Stimulated activated CD8-positive, alpha-beta memory T cell treated with anti-CD3 and anti-CD28 coated beads, Interleukin-7, amount 100 ng/mL, for 1 hour (primary cell): ENCODE measurements around the gene PISD.
"Not testable (repeated sequence)": the region's sequence is repeated elsewhere in the genome, so short reads cannot be mapped to it uniquely, and the experiment has no call there.

Experiments used
- DNase-seq, 2 donors: peaks; one replicate each; pipeline ENCODE4 v3.0.0-alpha.2; 2020; ENCODE audit warnings: low read depth in 2 of 2

The PISD gene

GRCh38 chr22:31610611-31611010, 51.4 kb downstream of the PISD start:
- no peak for DNase-seq

DNA sequence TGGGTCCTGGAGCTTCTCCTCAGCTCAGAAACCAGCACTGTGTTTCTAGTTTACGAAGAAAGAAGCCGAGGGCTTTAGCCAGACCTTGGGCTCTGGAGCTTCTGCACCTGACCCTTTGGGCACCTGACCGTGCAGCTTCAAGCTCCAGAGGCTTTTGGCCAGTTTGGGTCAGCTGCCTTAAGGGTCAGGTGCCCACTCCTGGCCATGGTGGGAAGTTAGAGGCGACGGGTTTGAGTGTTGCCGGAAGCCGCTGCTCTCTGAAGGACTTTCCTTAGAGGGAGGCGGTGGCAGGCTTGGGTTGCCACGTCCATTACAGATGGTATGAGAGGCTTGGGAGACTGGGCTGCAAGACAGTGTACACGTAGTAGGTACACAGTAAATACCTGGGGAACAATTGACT, 52.3 kb downstream of the PISD start:
- no peak for DNase-seq

DNA sequence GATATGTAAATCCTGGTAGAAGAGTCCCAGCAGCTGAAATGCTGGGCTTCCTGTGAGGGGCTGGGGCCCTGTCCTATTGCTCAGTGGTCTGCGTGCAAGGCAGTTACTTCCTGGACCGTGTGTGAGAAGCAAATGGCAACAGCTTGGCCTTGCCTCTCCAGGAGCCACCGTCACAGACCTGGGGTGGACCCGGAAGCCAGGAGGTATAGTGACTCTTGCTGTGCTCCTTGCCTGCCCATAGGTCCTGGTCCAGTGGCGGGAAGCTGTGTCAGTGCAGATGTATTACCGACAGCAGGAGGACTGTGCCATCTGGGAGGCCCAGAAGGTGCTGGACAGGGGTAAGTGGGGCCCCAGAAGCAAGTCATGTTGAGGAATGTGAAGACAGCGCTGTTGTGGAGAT, 54.3 kb downstream of the PISD start:
- no peak for DNase-seq

DNA sequence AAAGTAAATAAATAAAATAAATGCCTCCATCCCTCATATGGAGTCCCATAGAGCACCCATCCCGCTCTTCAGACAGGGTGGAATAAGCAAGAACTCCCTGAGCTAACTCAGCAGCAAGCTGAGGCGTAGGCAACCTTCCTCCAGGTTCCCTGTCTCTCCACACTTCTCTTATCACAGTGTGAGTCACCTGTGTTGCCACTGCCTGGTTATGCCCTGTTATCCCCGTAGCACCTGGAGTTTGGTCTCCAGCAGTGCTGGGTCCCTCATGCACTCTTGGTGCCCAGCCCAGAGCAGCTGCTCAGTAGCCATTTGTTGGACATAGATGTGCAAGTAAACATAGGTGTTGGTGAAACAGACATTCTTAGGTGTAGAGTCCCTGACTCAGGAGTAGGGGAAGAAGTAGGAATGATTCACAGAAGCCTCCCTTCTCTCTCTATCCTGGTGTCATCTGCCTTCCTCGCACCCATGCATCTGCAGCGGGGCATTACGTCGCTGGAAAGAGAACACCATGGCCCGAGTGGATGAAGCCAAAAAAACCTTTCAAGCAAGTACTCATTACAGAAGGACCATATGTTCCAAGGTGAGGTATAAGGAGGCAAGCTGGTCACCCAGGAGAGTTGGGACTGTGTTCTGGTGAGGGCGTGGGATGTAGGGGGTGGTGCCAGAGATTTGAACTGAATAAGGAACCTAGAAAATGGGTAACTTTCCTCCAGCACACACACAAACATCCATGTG, 56.0 kb downstream of the PISD start:
- no peak for DNase-seq

DNA sequence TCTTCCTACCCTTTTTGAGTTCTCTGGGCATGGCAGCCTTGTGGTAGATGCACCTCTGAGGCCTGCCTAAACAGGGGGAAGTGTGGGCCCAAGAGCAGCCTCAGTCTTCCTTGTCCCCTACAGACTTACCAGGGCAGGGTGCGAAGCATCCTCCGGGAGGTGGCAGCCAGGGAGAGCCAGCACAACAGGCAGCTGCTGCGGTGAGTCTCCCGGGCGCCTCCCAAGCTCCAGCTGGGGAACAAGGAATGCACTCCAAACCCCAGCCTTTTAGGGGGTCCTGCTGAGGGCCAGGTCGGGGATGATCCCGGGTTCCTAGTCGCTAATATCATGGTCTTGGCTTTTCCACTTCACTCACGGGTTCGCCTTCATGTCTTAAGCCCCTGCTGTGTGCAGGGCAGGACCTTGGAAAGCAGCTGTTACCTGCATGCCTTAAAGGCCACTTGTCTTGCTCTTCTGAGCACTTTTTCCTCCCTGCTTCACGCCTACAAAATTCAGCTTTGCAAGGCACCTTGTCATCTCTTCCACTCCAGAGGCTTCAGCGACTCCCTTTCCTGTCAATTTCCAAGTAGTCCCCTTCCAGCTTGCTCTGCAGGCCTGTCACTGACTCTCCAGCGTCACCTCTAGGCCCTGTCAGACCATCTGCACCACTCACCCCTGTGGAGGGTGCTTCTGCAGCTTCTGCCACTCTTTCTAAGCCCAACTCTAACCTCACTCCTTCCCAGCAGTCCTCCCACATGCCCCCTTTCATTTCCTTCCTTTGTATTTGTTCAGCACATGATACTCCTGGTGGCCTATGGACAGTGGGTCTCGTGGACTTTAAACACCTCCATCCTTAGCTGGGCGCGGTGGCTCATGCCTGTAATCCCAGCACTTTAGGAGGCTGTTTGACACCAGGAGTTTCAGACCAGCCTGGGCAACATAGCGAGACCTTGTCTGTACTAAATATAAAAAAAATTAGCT, 57.0 kb downstream of the PISD start:
- no peak for DNase-seq

- DNase-seq, result no peak
Observed at GRCh38 chr22:31604137-31604705, 57.8 kb downstream of the PISD start.

DNA sequence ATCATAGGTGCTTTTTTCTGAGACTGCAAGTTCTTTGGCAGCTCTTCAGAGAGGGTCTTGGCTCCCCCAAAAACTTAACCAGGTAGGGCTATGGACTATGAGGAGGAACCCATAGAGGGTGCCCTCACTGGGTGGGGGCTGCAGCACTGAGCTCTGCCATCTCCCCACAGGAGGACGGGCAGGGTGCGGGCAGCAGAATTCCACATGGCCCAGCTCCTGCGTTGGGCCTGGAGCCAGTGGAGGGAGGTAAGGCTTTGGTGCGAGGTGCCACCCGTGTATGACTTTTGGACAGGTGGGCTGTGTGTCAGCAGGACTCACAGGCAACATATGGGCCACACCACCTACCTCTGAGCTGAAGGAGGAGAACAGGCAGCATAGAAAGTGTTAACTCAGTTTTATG, 58.4 kb downstream of the PISD start:
- no peak for DNase-seq

- no peak for DNase-seq
Observed at GRCh38 chr22:31603081-31603525, 58.9 kb downstream of the PISD start.

DNA sequence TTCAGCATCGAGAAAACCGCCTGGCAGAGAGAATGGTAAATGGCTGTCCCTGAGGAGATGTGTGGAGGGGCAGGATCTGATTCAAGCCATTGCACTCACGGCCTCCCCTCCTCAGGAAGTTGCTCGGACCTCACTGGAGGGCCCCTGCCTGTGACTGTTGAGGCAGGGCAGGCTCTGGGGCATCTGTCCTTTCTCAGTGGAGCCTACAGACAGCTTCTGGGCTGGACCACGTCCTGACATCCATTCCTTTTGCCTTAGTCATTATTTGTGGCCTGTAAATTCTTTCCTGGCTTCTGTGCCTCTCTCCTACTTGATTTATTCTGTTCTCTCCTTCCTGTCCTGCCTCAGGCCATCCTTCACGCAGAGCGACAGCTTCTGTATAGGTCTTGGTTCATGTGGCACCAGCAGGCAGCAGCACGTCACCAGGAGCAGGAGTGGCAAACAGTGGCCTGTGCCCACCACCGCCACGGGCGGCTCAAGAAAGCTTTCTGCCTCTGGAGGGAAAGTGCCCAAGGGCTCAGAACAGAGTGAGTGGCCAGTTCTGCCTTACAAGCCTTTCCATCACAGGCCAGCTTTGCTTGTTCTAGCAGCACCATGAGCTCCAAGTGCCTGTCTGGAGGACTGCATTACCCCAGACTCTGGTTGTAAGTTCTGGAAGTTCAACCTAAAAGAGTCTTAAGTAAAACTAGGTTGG, 59.6 kb downstream of the PISD start:
- DNase-seq, result no peak

DNA sequence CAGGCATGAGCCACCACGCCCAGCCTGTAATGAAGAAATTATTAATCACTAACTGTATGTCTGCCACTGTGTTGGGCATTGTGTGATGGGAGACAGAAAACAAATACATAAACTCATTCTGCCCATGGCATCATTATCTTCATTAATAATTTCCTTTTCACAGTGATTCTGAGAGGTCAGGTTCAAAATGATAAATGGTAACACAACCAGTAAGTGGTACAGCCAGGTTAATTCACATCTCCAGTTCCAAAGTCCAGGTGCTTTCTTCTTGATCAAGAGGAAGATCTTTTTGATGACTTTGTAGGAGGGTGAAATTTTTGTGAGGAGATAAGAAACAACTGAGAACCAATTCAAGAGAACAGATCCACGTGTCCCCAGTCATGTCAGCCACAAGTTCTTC, 66.7 kb downstream of the PISD start:
- no peak for DNase-seq

DNA sequence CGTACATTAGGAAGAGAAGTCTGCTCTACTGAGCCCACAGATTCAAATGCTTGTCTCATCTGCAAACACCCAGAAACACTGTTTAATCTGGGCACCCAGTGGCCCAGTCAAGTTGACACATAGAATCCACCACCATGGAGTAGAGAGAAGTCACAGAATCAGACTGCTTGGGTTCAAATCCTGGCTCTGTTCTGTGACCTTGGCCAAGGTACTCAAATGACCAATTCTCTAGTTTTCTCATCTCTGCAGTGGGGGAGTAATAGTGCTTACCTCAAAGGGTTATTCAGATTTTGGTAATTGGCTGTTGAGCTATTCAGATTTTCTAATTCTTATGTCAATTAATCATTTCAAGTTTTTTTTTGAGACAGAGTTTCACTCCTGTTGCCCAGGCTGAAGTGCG, 71.9 kb downstream of the PISD start:
- not testable (repeated sequence) for DNase-seq

GRCh38 chr22:31588970-31589675, 72.9 kb downstream of the PISD start:
- no peak for DNase-seq

- no peak for DNase-seq
Observed at GRCh38 chr22:31586137-31586920, 75.7 kb downstream of the PISD start.

DNA sequence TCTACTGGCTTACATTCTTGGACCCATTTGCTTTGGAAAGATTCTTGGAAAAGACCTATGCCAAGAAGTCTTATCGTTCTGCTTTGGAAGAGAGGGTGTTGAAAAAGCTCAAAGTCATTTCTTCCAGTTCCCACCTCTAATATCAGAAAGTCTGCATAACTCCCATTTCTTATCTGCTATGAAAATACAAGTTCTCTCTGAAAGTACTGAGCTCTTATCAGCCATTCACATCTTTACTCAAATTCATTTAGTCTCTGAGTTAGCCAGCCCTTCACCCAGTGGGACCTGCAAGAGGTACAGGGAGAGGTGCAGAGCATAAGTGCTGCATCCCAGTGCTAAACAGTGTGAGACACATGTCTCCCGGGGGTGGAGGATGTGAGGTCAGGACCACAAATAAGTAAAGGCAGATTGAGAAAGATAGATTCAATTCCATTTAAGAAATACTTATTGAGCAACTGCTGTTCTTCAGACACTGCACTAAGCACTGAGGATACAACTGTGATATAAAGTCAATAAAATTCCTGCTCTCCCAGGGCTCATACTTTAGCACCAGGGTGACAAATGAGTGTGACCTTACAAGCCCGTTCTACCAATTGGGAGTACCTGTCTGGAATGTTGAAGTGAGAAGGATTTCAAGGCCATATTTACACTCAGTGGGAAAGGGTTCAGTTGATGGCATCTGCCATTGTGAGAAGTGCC, 76.7 kb downstream of the PISD start:
- no peak for DNase-seq

DNA sequence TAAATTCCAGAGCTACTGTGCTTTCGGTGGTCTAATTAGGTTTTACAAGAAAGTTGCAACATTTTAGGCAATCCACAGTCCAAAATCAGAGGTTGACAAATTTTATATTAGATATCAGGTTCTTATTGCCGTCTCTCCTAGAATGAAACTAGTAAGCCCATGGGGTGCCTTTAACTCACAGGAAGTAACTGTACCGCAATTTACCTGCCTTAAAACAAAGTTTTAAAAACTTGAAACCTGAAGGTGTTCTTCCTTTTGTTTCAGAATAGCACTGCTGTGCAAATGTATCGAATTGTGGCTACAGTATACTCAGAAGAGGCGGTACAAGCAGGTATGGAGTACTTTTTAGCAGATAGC, 77.2 kb downstream of the PISD start:
- DNase-seq, result no peak

DNA sequence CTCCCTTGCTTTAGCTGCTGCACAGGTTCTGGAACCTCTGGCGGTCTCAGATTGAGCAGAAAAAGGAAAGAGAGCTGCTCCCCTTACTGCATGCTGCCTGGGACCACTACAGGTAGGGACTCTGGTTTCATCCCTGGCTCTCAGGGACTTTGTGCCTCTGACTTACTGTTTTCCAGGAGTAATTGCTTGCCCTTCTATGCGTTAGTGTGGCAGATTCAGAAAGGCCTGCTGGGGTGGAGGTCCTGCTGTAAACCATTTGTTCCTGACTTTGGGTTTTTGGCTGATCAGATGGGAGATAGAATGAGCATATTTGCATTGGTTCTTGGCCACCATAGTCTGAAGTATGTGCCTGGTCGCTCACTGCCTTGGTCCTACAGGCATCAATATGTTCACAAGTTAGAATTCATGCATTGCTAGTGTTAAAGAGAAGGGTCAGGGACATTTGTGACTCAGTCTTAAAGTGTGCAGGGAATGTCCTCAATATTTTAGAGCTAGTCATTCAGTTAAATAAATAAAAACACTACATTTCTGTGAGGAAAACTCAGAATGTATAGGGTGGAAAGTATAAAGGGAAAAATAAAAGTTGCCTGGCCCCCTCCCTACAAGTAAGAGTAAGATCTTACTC, 78.0 kb downstream of the PISD start:
- DNase-seq, result no peak

DNA sequence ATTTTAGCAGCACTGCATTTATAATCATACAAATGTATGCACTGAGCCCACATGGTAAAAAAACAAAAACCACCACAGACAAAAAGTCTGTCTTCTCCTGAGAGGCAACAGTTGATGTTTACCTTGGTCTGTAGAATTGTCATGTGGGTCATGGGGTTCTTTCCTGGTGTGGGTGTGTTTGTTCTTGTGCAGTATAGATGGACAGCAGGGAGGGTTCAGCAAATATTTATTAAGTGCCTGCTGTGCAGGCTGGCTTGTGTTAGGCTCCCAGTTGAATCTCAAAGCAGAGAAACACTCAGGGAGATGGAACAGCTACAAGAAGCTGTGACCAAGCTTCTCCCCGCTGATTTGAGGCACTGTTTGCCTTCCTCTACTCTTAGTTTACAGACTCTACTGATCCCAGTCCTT, 82.2 kb downstream of the PISD start:
- no peak for DNase-seq

GRCh38 chr22:31578171-31578570, 83.8 kb downstream of the PISD start:
- DNase-seq, result no peak

GRCh38 chr22:31577711-31578110, 84.3 kb downstream of the PISD start:
- no peak for DNase-seq

GRCh38 chr22:31575190-31575589, 86.8 kb downstream of the PISD start:
- DNase-seq, result no peak
